A549 (cell line): ENCODE data around the gene REELD1. TPM values are rescaled to one million over a fixed set of nuclear protein-coding genes. Genes with fewer than 3 reads are reported as not detected.

Experiments used
- ATAC-seq, 2 experiments: fragments of 200-7000 bp in 1 of 2; fragments of >200 bp in 1 of 2; cut with Nextera tagmentation in 1 of 2; cut with Tn5 transposase in 1 of 2; 3 replicates each; pipeline versions ENCODE4 v1.8.0 to v1.9.1; 2018 to 2020; ENCODE audit warnings: mild to moderate bottlenecking in 1 of 2, moderate library complexity in 1 of 2
- CTCF ChIA-PET: fragments of 300-600 bp; sonication (Branson Sonifier 250); formaldehyde crosslinking; extraction: SDS; loops from one replicate; lab custom pipeline; 2021; ENCODE audit warnings: antibody characterized with exemption, inconsistent platforms; lab: Yijun Ruan, JAX
- POLR2A ChIA-PET: fragments of 350-600 bp; formaldehyde crosslinking; extraction: SDS; loops from one replicate; lab custom pipeline; 2021; ENCODE audit warnings: antibody characterized with exemption, inconsistent platforms; lab: Yijun Ruan, JAX
- DNase-seq, 2 experiments: peaks; one replicate each; pipeline versions ENCODE4 v3.0.0 to v3.0.0-alpha.2; 2011 to 2016; ENCODE audit warnings: low read depth in 1 of 2, low spot score in 1 of 2
- FAIRE-seq: peaks from 2 replicates; lab custom pipeline; 2011; peaks lifted over from hg19 to GRCh38; lab: Jason Lieb, UNC
- H3K27ac ChIP-seq, 2 experiments: fragments of >200 bp; sonication (Bioruptor Twin); formaldehyde crosslinking; 3 replicates each; pipeline ENCODE4 v1.5.1; 2016 to 2017
- H3K4me1 ChIP-seq: fragments of >200 bp; sonication (Bioruptor Twin); formaldehyde crosslinking; 3 replicates; pipeline ENCODE4 v1.6.1; 2016
- H3K4me2 ChIP-seq: fragments of >200 bp; sonication (Bioruptor Twin); formaldehyde crosslinking; 3 replicates; pipeline ENCODE4 v1.6.1; 2016
- H3K4me3 ChIP-seq: fragments of >200 bp; sonication (Bioruptor Twin); formaldehyde crosslinking; 3 replicates; pipeline ENCODE4 v1.5.1; 2016
- H3K9me3 ChIP-seq: fragments of >200 bp; sonication (Bioruptor Twin); formaldehyde crosslinking; 3 replicates; pipeline ENCODE4 v1.6.1; 2016
- BHLHE40 ChIP-seq: IDR thresholded peaks from 2 replicates; pipeline ENCODE4 v1.6.1; 2012; ENCODE audit warnings: low read depth, low read length, inconsistent platforms
- CEBPB ChIP-seq, 2 experiments: fragments of >200 bp in 1 of 2; sonication (Bioruptor Twin) in 1 of 2; formaldehyde crosslinking in 1 of 2; IDR thresholded peaks; 2 replicates each; pipeline ENCODE4 v1.6.1; 2012 to 2016
- CHD2 ChIP-seq: fragments of 150-350 bp; IDR thresholded peaks from 2 replicates; pipeline ENCODE4 v1.6.1; 2014; ENCODE audit warnings: low read length; ENCODE audit not compliant: partially characterized antibody
- CHD4 ChIP-seq: fragments of 200-600 bp; sonication (generic); IDR thresholded peaks from 2 replicates; pipeline ENCODE4 v1.6.1; 2016; ENCODE audit warnings: antibody characterized with exemption, mild to moderate bottlenecking, borderline replicate concordance
- EHMT2 ChIP-seq: fragments of 200-600 bp; sonication (generic); IDR thresholded peaks from 2 replicates; pipeline ENCODE4 v1.6.1; 2016; ENCODE audit warnings: antibody characterized with exemption, low read depth, mild to moderate bottlenecking, moderate library complexity
- ESRRA ChIP-seq: fragments of 150-350 bp; IDR thresholded peaks from 2 replicates; pipeline ENCODE4 v1.6.1; 2014; ENCODE audit warnings: mild to moderate bottlenecking, low read length, borderline replicate concordance
- FOSB ChIP-seq: fragments of 250-450 bp; sonication (Bioruptor Pico); IDR thresholded peaks from 2 replicates; pipeline ENCODE4 v1.5.0; 2020; ENCODE audit warnings: mild to moderate bottlenecking, moderate library complexity
- FOXS1 ChIP-seq: fragments of 250-450 bp; sonication (Bioruptor Pico); IDR thresholded peaks from 2 replicates; pipeline ENCODE4 v1.5.0; 2020; ENCODE audit warnings: mild to moderate bottlenecking, moderate library complexity
- HDAC2 ChIP-seq: fragments of 200-600 bp; sonication (generic); IDR thresholded peaks from 2 replicates; pipeline ENCODE4 v1.6.1; 2016
- HOXB5 ChIP-seq: fragments of 250-450 bp; sonication (Bioruptor Pico); IDR thresholded peaks from 2 replicates; pipeline ENCODE4 v1.5.0; 2020; ENCODE audit warnings: mild to moderate bottlenecking, moderate library complexity
- JUNB ChIP-seq: fragments of >200 bp; sonication (Bioruptor Twin); formaldehyde crosslinking; IDR thresholded peaks from 2 replicates; pipeline ENCODE4 v1.6.1; 2016
- MAFK ChIP-seq: fragments of 450-650 bp; IDR thresholded peaks from 2 replicates; pipeline ENCODE4 v1.6.1; 2014; ENCODE audit not compliant: partially characterized antibody
- MYC ChIP-seq: IDR thresholded peaks from 2 replicates; pipeline ENCODE4 v1.6.1; 2012; ENCODE audit warnings: mild to moderate bottlenecking, inconsistent platforms, low read length, improper control_type of control experiment, borderline replicate concordance
- NFE2L2 ChIP-seq: fragments of 150-350 bp; conservative IDR thresholded peaks from 2 replicates; pipeline ENCODE4 v1.6.1; 2014; ENCODE audit warnings: low read length
- RNF2 ChIP-seq: fragments of 200-600 bp; sonication (generic); IDR thresholded peaks from 2 replicates; pipeline ENCODE4 v1.6.1; 2016; ENCODE audit warnings: low read depth, mild to moderate bottlenecking, antibody characterized with exemption, moderate library complexity, borderline replicate concordance
- SMC3 ChIP-seq: fragments of >200 bp; sonication (Bioruptor Twin); formaldehyde crosslinking; IDR thresholded peaks from 3 replicates; pipeline ENCODE4 v1.6.1; 2018; ENCODE audit warnings: inconsistent platforms
- TFCP2L1 ChIP-seq: fragments of 250-450 bp; sonication (Bioruptor Pico); IDR thresholded peaks from 2 replicates; pipeline ENCODE4 v1.5.0; 2021; ENCODE audit warnings: mild to moderate bottlenecking
- TP53 ChIP-seq: fragments of 250-450 bp; sonication (Bioruptor Pico); IDR thresholded peaks from 2 replicates; pipeline ENCODE4 v1.5.0; 2021; ENCODE audit warnings: mild to moderate bottlenecking, moderate library complexity
- ZFP36 ChIP-seq: fragments of 450-650 bp; IDR thresholded peaks from 2 replicates; pipeline ENCODE4 v1.6.1; 2014; ENCODE audit warnings: borderline replicate concordance; ENCODE audit not compliant: partially characterized antibody
- ZSCAN20 ChIP-seq: fragments of 250-450 bp; sonication (Bioruptor Pico); IDR thresholded peaks from 2 replicates; pipeline ENCODE4 v1.8.0; 2022; ENCODE audit warnings: mild to moderate bottlenecking, moderate library complexity
- WGBS: methylation state at CpG from one replicate; pipeline ENCODE4 v1.1.6; 2017; ENCODE audit errors: missing lambda C conversion rate; 5-methylcytosine and 5-hydroxymethylcytosine counted together
- polyA plus RNA-seq, 4 experiments: library from polyadenylated mRNA; depleted of rRNA in 3 of 4; stranded (reverse); fragments of >200 nt; fragmentation: RNase III in 1 of 4; extraction: RNeasy Plus Mini Kit Qiagen cat#74134 plus additional on column Dnase treatment in 1 of 4; gene quantifications; 2 replicates in 3 of 4; 3 replicates in 1 of 4; pipeline ENCODE4 v1.2.3, GENCODE V29; 2011 to 2017
- TF ChIP-seq, protein P1 (sequence below): fragments of 450-650 bp; IDR thresholded peaks from 2 replicates; pipeline ENCODE4 v1.6.1; 2014; ENCODE audit warnings: antibody characterized with exemption
- TF ChIP-seq, protein P2 (sequence below): fragments of >200 bp; sonication (Bioruptor Twin); formaldehyde crosslinking; IDR thresholded peaks from 2 replicates; pipeline ENCODE4 v1.6.1; 2016
- TF ChIP-seq, protein P3 (sequence below): fragments of 250-450 bp; sonication (Bioruptor Pico); IDR thresholded peaks from 2 replicates; pipeline ENCODE4 v1.5.0; 2020; ENCODE audit warnings: low read depth, mild to moderate bottlenecking, moderate library complexity
- TF ChIP-seq, protein P4 (sequence below): fragments of 150-350 bp; IDR thresholded peaks from 2 replicates; pipeline ENCODE4 v1.6.1; 2014; ENCODE audit warnings: low read depth, mild to moderate bottlenecking, low read length
- TF ChIP-seq, protein P5 (sequence below): fragments of 250-450 bp; sonication (Bioruptor Pico); IDR thresholded peaks from 2 replicates; pipeline ENCODE4 v1.5.0; 2021; ENCODE audit warnings: mild to moderate bottlenecking, moderate library complexity, borderline replicate concordance
- TF ChIP-seq, protein P6 (sequence below): fragments of 200-600 bp; sonication (generic); IDR thresholded peaks from 2 replicates; pipeline ENCODE4 v1.6.1; 2016; ENCODE audit warnings: antibody characterized with exemption, mild to moderate bottlenecking, moderate library complexity

The REELD1 gene
- polyA plus RNA-seq, 2 of the 4 experiments (the other 2 are of a cell fraction), result 0.04 TPM; not detected in 1

DNA sequence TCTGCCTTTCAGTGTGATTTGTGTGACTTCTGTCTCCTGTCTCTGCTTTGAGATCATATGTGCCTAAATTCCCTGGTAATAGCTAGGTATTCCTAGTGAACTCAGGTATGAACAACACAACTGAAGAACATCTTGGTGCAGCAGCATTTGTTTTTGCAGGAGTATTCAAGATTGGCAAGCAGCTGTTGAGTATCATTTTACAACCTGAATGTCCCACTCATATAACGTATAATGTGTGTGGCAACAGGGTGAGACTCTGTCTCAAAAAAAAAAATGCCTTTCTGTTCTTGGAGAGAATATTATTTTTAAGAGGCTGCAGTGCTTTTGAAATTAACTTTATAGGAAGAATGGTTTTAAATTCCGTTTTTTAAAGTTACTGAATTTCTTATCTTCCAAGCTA is 31.1 kb upstream of the REELD1 start (continued):
- TF ChIP-seq, protein P1, sequence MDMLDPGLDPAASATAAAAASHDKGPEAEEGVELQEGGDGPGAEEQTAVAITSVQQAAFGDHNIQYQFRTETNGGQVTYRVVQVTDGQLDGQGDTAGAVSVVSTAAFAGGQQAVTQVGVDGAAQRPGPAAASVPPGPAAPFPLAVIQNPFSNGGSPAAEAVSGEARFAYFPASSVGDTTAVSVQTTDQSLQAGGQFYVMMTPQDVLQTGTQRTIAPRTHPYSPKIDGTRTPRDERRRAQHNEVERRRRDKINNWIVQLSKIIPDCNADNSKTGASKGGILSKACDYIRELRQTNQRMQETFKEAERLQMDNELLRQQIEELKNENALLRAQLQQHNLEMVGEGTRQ, result no peak
- no peak for TF ChIP-seq EHMT2

DNA sequence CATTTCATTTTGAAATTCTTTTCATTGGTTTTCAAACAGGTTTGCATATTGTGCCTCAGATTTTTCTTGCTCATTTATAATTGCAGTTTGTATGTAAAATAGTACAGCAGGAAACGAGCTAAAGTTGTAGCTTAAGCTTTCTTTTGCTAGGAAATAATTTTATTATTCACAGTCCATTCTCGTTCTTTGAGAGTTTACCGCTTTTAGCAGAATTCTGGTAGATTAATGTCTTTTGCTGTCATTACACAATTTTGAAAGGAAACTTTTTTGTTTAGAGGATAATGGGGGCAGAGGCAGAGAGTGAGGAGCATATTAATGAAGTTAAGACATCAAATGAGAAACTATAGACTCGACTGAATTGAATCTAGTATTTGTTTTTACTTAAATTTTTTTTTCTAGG is 28.3 kb upstream of the REELD1 start:
- no peak overlapping the region for H3K4me3 ChIP-seq
- no peak overlapping the region for H3K27ac ChIP-seq
- no peak for FAIRE-seq
- DNase-seq, result no peak
- TF ChIP-seq RNF2, result no peak
- TF ChIP-seq CHD2, result no peak
- TF ChIP-seq JUNB, result no peak
- TF ChIP-seq CEBPB (IDR thresholded peaks at IDR 0.05), result no peak
- no peak for TF ChIP-seq BHLHE40
- TF ChIP-seq FOSB, result no peak
- TF ChIP-seq FOXS1 (CRISPR knock-in tag), result no peak
- TF ChIP-seq ZSCAN20 (CRISPR knock-in tag), result no peak
- no peak for TF ChIP-seq NFE2L2
- TF ChIP-seq TP53 (CRISPR knock-in tag), result no peak
- no peaks in the 10 kb centered on the region for H3K9me3 ChIP-seq
- H3K4me2 ChIP-seq, result no peak overlapping the region
- POLR2A ChIA-PET, result no interaction called here
- no peaks in the 10 kb centered on the region for H3K4me1 ChIP-seq
- CTCF ChIA-PET, result no interaction called here
- no peak for ATAC-seq
- 90% methylated on average over 4 of the region's 4 CpGs for WGBS

DNA sequence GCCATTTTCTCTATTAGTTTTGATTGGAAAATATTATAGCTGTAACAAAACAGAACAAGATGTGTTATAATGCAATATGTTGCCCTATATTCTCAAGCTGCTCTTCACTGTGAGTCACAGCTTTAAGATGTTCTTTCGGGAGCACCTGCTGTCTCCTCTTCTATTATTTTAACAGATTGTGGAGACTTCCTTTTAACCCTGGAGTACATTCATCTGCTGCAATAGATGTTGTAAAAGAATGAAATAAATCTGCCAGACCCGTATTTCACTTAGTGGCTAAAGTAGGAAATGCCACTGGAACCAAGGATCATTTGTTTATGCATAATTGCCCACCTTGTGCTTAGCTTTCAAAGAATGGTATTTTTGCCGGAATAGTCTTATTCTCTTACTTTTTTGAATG is 27.7 kb upstream of the REELD1 start:
- 85% methylated on average over 3 of the region's 3 CpGs for WGBS
- no peaks in the 10 kb centered on the region for H3K9me3 ChIP-seq
- FAIRE-seq, result no peak
- no peak overlapping the region for H3K4me2 ChIP-seq
- no peaks in the 10 kb centered on the region; the same call in 2 of the 3 replicates for H3K4me1 ChIP-seq
- DNase-seq, result no peak
- ATAC-seq, result no peak
- POLR2A ChIA-PET, result no interaction called here
- no peak overlapping the region for H3K27ac ChIP-seq
- no peak overlapping the region for H3K4me3 ChIP-seq
- CTCF ChIA-PET, result no interaction called here
- TF ChIP-seq ZSCAN20 (CRISPR knock-in tag), result no peak
- TF ChIP-seq, protein P2, sequence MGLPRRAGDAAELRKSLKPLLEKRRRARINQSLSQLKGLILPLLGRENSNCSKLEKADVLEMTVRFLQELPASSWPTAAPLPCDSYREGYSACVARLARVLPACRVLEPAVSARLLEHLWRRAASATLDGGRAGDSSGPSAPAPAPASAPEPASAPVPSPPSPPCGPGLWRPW, result no peak
- no peak for TF ChIP-seq CHD4
- TF ChIP-seq MAFK, result no peak
- TF ChIP-seq, protein P3, sequence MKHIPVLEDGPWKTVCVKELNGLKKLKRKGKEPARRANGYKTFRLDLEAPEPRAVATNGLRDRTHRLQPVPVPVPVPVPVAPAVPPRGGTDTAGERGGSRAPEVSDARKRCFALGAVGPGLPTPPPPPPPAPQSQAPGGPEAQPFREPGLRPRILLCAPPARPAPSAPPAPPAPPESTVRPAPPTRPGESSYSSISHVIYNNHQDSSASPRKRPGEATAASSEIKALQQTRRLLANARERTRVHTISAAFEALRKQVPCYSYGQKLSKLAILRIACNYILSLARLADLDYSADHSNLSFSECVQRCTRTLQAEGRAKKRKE, result no peak
- TF ChIP-seq SMC3, result no peak
- TF ChIP-seq ESRRA, result no peak
- no peak for TF ChIP-seq FOXS1 (CRISPR knock-in tag)
- TF ChIP-seq ZFP36, result no peak
- TF ChIP-seq HOXB5 (CRISPR knock-in tag), result no peak

DNA sequence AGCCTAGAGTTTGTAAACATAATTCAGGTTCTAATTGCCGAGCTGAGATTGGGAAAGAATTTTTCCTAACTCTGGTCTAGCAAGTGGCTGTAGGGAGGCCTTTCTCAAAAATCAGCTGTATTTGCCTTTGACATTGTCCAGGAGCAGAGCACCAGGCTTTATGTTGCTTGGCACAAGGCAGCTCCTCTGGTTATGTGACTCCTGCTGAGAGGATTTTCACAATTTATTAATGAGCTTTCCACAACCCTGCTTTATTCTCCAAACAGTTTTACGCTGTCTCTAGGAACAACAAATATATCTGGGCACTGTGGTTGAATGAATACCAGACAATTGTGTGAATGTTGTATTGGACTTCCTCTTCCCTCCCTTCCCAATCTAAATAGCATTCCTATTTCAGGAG is 23.9 kb upstream of the REELD1 start:
- Histone ChIP-seq H3K4me3 (no peak overlapping the region), H3K4me2 (no peak overlapping the region), H3K9me3 (no peaks in the 10 kb centered on the region), H3K4me1 (peaks cover 5% of the 10 kb centered on the region; the same call in 1 of the 3 replicates), H3K27ac (no peak overlapping the region)
- POLR2A ChIA-PET, result no interaction called here
- CTCF ChIA-PET, result no interaction called here
- ATAC-seq (no peak), DNase-seq (no peak), FAIRE-seq (no peak)
- 83% methylated on average over 2 of the region's 2 CpGs for WGBS
- TF ChIP-seq FOXS1 (CRISPR knock-in tag) (no peak), MAFK (no peak), TFCP2L1 (no peak), HDAC2 (no peak), MYC (no peak)
- TF ChIP-seq, protein P4, sequence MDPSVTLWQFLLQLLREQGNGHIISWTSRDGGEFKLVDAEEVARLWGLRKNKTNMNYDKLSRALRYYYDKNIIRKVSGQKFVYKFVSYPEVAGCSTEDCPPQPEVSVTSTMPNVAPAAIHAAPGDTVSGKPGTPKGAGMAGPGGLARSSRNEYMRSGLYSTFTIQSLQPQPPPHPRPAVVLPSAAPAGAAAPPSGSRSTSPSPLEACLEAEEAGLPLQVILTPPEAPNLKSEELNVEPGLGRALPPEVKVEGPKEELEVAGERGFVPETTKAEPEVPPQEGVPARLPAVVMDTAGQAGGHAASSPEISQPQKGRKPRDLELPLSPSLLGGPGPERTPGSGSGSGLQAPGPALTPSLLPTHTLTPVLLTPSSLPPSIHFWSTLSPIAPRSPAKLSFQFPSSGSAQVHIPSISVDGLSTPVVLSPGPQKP, result no peak
- TF ChIP-seq, protein P5, sequence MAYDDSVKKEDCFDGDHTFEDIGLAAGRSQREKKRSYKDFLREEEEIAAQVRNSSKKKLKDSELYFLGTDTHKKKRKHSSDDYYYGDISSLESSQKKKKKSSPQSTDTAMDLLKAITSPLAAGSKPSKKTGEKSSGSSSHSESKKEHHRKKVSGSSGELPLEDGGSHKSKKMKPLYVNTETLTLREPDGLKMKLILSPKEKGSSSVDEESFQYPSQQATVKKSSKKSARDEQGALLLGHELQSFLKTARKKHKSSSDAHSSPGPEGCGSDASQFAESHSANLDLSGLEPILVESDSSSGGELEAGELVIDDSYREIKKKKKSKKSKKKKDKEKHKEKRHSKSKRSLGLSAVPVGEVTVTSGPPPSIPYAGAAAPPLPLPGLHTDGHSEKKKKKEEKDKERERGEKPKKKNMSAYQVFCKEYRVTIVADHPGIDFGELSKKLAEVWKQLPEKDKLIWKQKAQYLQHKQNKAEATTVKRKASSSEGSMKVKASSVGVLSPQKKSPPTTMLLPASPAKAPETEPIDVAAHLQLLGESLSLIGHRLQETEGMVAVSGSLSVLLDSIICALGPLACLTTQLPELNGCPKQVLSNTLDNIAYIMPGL (CRISPR knock-in tag), result no peak
- TF ChIP-seq, protein P6, sequence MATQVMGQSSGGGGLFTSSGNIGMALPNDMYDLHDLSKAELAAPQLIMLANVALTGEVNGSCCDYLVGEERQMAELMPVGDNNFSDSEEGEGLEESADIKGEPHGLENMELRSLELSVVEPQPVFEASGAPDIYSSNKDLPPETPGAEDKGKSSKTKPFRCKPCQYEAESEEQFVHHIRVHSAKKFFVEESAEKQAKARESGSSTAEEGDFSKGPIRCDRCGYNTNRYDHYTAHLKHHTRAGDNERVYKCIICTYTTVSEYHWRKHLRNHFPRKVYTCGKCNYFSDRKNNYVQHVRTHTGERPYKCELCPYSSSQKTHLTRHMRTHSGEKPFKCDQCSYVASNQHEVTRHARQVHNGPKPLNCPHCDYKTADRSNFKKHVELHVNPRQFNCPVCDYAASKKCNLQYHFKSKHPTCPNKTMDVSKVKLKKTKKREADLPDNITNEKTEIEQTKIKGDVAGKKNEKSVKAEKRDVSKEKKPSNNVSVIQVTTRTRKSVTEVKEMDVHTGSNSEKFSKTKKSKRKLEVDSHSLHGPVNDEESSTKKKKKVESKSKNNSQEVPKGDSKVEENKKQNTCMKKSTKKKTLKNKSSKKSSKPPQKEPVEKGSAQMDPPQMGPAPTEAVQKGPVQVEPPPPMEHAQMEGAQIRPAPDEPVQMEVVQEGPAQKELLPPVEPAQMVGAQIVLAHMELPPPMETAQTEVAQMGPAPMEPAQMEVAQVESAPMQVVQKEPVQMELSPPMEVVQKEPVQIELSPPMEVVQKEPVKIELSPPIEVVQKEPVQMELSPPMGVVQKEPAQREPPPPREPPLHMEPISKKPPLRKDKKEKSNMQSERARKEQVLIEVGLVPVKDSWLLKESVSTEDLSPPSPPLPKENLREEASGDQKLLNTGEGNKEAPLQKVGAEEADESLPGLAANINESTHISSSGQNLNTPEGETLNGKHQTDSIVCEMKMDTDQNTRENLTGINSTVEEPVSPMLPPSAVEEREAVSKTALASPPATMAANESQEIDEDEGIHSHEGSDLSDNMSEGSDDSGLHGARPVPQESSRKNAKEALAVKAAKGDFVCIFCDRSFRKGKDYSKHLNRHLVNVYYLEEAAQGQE, result no peak
